Measurements from ENCODE around the gene LDHD.

DNA sequence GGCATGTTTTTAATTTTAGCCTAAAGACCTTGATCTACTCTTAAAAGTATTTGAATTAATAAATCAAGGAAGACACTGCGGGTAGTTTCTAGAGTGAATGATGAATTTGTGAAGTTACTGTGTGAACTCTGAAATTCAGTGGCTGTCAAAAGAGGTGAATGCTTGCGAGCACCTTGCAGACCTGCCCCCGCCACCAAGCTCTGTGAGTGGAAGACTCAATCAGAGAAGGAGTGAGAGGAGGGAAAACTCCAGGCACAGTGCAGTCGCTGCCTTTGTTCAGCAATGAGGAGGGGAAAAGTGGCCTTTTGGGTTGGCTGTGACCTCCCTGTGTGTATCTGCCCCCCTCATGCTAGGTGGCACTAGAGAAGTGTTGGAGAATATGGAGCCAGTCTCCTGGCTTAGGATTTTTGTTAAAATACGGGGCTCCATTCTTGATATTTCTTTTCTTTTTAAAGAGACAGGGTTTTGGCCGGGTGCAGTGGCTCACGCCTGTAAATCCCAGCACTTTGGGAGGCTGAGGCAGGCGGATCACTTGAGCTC is 53.0 kb downstream of the LDHD start:
- TF ChIP-seq, protein P1, sequence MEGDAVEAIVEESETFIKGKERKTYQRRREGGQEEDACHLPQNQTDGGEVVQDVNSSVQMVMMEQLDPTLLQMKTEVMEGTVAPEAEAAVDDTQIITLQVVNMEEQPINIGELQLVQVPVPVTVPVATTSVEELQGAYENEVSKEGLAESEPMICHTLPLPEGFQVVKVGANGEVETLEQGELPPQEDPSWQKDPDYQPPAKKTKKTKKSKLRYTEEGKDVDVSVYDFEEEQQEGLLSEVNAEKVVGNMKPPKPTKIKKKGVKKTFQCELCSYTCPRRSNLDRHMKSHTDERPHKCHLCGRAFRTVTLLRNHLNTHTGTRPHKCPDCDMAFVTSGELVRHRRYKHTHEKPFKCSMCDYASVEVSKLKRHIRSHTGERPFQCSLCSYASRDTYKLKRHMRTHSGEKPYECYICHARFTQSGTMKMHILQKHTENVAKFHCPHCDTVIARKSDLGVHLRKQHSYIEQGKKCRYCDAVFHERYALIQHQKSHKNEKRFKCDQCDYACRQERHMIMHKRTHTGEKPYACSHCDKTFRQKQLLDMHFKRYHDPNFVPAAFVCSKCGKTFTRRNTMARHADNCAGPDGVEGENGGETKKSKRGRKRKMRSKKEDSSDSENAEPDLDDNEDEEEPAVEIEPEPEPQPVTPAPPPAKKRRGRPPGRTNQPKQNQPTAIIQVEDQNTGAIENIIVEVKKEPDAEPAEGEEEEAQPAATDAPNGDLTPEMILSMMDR (IDR thresholded peaks at IDR 0.05) = no peak
- no peak for TF ChIP-seq POLR2A (IDR thresholded peaks at IDR 0.05)
